Right ventricle myocardium superior (tissue), 1 donor: Measurements from ENCODE around the gene TM9SF4. TPM values are rescaled to one million over a fixed set of nuclear protein-coding genes. Genes with fewer than 3 reads are reported as not detected.

Experiments
- ATAC-seq: fragments of 200-7000 bp; cut with Tn5 transposase; one replicate; pipeline ENCODE4 v1.9.1; 2020; ENCODE audit warnings: mild to moderate bottlenecking; ENCODE audit not compliant: poor library complexity
- DNase-seq: peaks from one replicate; pipeline ENCODE4 v3.0.0-alpha.2; 2020
- intact Hi-C: fragments of 100-400 bp; cut with DNase I; formaldehyde crosslinking; loops from one replicate; pipeline ENCODE4 v1.11.2; 2022
- long read RNA-seq: library from polyadenylated mRNA; unstranded; transcript quantifications from one replicate; pipeline ENCODE4 v2.0.0, GENCODE V29; 2021
- total RNA-seq: library from RNA; stranded (reverse); fragmentation: NEBNext Ultra II Directional; extraction: Animal tissue kit (Norgen Biotek cat#: 25700); gene quantifications from one replicate; pipeline ENCODE4 v1.2.1, GENCODE V29; 2021
- donor health status: DM: no; HTN: yes; CAD: no; lungs with severe emphysema.

TM9SF4 gene
- 23.0 TPM for total RNA-seq
- long read RNA-seq, full-length matches to known transcripts, result 43 of 59 reads
- long read RNA-seq, partial matches to known transcripts, result 10 of 59 reads
- long read RNA-seq, other reads (novel, unspliced or antisense), result 6 of 59 reads

DNA sequence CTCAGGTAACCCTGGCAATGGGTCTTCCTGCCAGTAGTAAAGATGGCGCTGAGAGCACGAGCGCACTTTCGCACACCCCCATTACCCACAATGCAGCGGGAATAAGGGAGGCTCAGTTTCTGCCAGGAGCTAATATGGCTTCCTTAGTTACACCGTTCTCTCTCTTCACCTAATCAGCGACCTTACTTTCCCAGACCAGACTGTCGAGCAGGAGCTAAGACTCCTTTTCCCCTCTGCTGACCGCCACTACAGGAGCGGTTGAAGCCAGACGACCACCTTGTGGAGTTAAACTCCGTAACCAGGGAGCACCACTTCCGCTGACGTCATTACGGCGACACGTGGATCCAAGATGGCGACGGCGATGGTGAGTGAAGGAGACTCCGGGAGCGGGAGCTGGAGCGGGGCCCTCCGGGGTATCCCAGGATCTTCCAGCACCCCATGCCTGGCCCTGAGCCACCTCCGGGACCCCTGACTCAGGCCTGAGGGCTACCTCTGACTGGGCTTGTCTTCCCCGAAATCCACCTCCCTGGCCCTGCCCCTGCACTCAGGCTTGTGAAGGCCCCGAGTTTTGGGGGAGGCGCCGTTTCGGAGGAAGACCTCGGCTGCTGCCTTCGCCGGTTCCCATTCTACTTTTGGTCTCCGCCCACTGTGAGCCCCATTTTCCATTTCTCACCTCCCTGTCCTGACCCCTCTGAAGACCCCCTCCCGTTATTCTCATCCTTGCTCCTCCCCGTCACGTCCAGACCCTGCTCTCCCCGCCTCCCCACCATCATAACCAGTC is at the start of gene TM9SF4:
Gene TM9SF4 (plus strand): TSS at position 323 of the 781 bp plus-strand sequence. CDS start 27 bp downstream, at position 350.
- ATAC-seq, result peak; percentile 97
- DNase-seq, result peak; percentile 93
- intact Hi-C loops, result no loop called here

DNA sequence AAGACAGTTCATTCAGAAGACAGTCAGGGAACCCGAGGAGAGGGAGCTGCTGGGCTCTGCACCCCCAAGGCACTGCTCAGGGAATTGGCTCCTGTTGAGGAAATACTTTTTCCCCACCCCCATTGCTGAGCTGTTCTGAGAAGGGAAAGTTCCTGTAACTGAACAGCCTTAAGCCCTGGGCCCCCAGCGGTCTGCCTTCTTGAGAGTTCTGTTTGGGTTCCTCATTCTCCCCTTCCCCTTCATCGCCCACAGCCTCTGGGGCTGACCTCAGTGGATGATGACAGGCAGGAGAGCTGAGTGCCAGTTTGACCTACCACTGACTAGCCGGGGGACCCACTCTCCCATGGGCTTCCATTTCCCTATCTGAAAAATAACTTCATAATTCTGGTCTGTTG is 46.7 kb upstream of the TM9SF4 start:
- peak; percentile 77 for ATAC-seq
- intact Hi-C loops, result no loop called here
- peak; percentile 83 for DNase-seq

- ATAC-seq, result peak; percentile 26
- DNase-seq, result no peak
- intact Hi-C loops, result no loop called here
Observed at GRCh38 chr20:32063695-32064094, 45.8 kb upstream of the TM9SF4 start.

DNA sequence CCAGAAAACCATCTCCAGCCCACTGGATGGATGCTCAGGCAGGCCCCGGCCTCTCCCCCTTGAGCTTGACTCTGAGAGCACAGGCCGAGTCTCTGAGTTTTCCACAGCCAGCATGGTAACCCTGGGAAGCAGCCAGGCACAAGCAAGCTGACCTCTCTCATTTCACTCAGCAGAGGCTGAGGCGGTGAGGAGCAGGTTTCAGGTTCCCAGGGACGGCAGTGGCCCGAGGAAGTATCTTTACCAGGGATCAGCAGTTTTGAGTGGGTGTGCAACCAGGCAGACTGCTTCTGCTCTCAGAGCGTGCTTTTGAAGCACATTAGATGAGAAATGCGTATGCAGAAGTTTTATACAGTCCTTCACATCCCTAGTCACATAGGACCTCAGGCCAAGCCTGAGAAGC is 44.8 kb upstream of the TM9SF4 start:
- DNase-seq (no peak), ATAC-seq (no peak)
- intact Hi-C loops, result no loop called here

DNA sequence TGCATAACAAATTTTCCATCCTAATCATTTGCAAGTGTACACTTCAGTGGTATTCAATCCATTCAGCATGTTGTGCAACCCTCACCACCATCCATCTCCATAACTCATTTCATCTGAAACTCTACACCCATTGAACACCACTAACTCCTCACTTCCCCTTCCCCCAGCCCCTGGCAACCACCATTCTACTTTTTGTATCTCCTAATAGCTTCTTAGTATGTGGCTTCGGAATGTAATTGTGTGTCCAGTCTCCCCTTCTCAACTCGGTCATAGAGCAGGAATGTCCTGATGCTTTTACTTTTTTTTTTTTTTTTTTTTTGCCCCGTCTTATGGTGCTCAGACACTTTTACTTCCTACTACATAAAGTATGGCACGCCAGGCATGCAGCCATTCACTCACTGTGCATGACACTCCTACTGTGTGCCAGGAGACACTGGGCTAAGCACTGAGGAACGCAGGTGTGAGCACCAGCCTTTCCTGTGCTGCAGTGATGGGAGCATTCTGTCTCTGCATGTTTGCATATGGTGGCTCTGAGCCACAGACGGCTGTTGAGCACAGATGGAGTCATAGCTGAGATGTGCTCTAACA is 42.2 kb upstream of the TM9SF4 start:
- ATAC-seq (peak; percentile 16), DNase-seq (no peak)
- intact Hi-C loops, result no loop called here

- DNase-seq (no peak), ATAC-seq (no peak)
- intact Hi-C loops, result no loop called here
Observed at GRCh38 chr20:32068174-32068573, 41.3 kb upstream of the TM9SF4 start.

DNA sequence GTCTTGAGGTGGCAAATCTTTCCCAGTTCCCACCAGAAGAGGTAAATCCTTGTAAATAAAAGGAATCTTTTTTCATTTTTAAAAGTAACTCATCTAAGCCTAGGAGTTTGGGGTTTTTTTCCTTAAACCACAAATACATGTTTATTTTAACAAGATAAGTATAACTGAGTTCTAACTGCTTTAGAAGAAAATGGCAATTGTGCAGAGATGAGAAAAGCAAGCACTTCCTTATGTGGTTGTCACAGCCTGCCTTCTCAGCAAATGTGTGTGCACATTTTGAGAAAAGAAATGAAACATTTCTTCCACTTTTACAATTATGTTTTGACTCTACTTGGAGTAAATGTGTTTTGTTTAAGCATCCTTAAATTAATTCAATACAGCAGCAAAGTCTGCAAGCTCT is 39.8 kb upstream of the TM9SF4 start:
- no peak for ATAC-seq

GRCh38 chr20:32070282-32070681 is 39.2 kb upstream of the TM9SF4 start:
- ATAC-seq, result no peak
- intact Hi-C loops, result no loop called here

More for the DNA sequence above, 39.8 kb upstream of the TM9SF4 start:
- no peak for DNase-seq
- intact Hi-C loops, result no loop called here

GRCh38 chr20:32070690-32071213 is 38.8 kb upstream of the TM9SF4 start:
- DNase-seq (no peak), ATAC-seq (no peak)

More at GRCh38 chr20:32070282-32070681, 39.2 kb upstream of the TM9SF4 start:
- no peak for DNase-seq

GRCh38 chr20:32071395-32072167 is 37.9 kb upstream of the TM9SF4 start:
- intact Hi-C loops, result no loop called here
- ATAC-seq, result no peak

More at GRCh38 chr20:32070690-32071213, 38.8 kb upstream of the TM9SF4 start:
- intact Hi-C loops, result no loop called here

GRCh38 chr20:32072168-32072750 is 37.3 kb upstream of the TM9SF4 start:
- no peak for DNase-seq
- no peak for ATAC-seq
- intact Hi-C loops, result no loop called here

More at GRCh38 chr20:32071395-32072167, 37.9 kb upstream of the TM9SF4 start:
- no peak for DNase-seq

DNA sequence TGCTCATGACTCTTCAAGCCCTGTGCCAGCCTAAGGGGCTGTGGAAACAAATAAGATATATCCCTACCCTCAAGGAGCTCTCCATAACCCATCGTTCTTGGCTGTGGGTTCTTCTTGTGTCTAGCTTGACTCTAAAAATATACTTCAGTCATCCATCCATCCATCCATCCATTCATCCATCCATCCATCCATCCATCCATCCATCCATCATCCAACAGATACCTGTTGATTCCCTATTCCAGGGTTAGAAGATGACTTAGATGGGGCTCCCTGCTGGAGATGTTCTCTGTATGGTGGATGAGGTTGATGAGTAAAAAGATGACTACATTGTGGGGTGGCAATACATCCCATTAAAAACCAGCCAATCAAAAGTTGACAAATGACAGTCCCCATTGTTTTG is 34.0 kb upstream of the TM9SF4 start:
- intact Hi-C loops, result no loop called here
- no peak for DNase-seq

DNA sequence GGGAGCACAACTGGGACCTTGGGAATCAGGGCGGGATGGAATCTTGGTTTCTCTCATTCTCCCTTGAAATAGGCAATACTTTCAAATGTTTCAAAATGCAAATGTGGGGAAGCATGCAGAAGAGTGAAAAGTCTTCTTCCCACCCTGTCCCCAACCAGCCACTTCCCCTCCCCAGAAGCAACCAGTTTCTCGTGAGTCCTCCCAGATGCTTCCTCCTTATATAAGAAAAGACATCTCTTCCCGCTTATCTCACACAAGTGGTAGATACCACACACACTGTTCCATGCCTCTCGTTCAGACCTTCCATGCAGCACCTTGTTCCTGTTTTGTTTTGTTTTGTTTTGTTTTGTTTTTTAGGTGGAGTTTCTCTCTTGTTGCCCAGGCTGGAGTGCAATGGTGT is 32.3 kb upstream of the TM9SF4 start:
- DNase-seq (no peak), ATAC-seq (no peak)
- intact Hi-C loops, result no loop called here

More for the DNA sequence above, 34.0 kb upstream of the TM9SF4 start:
- ATAC-seq, result no peak

DNA sequence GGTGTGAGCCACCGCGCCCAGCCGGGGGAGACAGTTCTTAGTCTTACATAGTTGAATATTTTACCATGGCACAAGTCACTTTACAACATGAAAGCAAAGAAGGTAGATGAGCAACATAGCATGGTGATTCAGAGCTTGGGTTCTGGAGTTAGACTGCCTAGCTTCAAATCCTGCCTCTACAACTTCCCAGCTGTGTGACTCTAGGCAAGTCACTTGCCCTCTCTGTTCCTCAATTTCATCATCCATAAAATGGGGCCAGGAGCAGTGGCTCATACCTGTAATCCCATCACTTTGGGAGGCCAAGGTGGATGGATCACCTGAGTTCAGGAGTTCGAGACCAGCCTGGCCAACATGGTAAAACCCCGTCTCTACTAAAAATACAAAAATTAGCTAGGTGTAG is 31.2 kb upstream of the TM9SF4 start:
- intact Hi-C loops, result no loop called here
- DNase-seq (no peak), ATAC-seq (no peak)

DNA sequence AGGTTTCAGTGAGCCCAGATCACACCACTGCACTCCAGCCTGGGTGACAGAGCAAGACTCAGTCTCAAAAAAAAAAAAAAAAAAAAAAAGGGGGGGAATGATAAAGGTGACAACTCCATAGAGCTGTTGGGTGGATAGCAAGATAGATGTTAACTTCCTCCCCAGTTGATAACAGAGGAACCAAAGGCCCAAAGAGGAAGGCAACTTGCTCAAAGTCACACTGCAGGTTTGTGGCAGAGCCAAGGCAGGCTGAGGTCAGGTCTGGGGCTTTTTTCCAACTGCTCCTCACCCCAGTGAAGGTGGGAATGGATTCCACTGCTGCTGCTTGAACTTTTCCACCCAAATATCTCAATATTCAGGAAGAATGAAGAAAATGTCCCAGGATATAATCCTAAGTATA is 30.7 kb upstream of the TM9SF4 start:
- intact Hi-C loops, result no loop called here
- ATAC-seq, result no peak
- no peak for DNase-seq

DNA sequence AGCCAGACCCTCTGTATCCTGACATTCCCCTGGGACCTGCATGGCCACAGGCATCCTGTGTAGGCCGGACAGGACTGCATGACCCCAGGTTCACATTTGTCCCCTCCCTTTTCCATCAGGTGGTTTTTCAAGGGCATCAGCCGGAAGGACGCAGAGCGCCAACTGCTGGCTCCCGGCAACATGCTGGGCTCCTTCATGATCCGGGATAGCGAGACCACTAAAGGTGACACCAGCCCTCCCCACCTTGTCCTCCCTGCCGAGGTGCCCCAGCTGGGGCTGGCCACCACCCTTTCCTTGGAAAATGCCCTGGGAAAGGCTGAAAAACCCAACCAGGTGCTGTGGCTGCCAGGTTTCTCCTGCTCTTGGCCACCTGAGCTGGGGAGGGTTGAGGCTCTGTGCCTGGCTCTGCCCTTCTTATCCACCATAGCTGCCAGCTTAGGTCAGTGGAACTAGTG is 29.8 kb upstream of the TM9SF4 start:
- no peak for ATAC-seq
- DNase-seq, result no peak
- intact Hi-C loops, result loop anchor here (10.0 kb wide), 1 partner anchor 225 kb away; no protein-coding TSS in a partner anchor

- intact Hi-C loops, result loop anchor here (10.0 kb wide), 1 partner anchor 226 kb away; no protein-coding TSS in a partner anchor
- no peak for ATAC-seq
- no peak for DNase-seq
Observed at GRCh38 chr20:32080783-32081182, 28.7 kb upstream of the TM9SF4 start.

- ATAC-seq (no peak), DNase-seq (no peak)
- intact Hi-C loops, result loop anchor here (10.0 kb wide), 1 partner anchor 229 kb away; no protein-coding TSS in a partner anchor
Observed at GRCh38 chr20:32083469-32083868, 26.0 kb upstream of the TM9SF4 start.
